Measurements from ENCODE around the gene WNT2B. TPM values are rescaled to one million over a fixed set of nuclear protein-coding genes. Genes with fewer than 3 reads are reported as not detected.

The WNT2B gene
- total and polyA plus RNA-seq, 9 of the 15 experiments (the other 6 are each of a cell fraction or from before 2014, with no cell fraction given), result 0.02 to 0.06 (median 0.04) TPM; not detected in 3

- no peak for TF ChIP-seq ZMIZ1 (IDR thresholded peaks at IDR 0.05; ENCODE audit: low read depth in 2 of 2, low read length in 2 of 2)
- TF ChIP-seq CEBPZ (IDR thresholded peaks at IDR 0.05; ENCODE audit: borderline replicate concordance, low read depth, low read length), result no peak
- TF ChIP-seq ZBTB43 (CRISPR knock-in tag; IDR thresholded peaks at IDR 0.05), result peak; percentile 72; the same call in 1 of the 2 replicates
- TF ChIP-seq ZSCAN32 (CRISPR knock-in tag; IDR thresholded peaks at IDR 0.05), result no peak
- TF ChIP-seq ZNF165 (CRISPR knock-in tag; IDR thresholded peaks at IDR 0.05; ENCODE audit: borderline replicate concordance), result no peak
- TF ChIP-seq KAT7 (CRISPR knock-in tag; IDR thresholded peaks at IDR 0.05; ENCODE audit: borderline replicate concordance), result no peak
- TF ChIP-seq NUFIP1 (IDR thresholded peaks at IDR 0.05; ENCODE audit: partially characterized antibody), result no peak
- 0 out of 2 replicates have a peak, but pooled peaks have one; percentile 38 for TF ChIP-seq MITF (IDR thresholded peaks at IDR 0.05)
- 0 out of 2 replicates have a peak, but pooled peaks have one; percentile 49 for TF ChIP-seq DPF2 (IDR thresholded peaks at IDR 0.05)
- TF ChIP-seq SLC30A9 (CRISPR knock-in tag; IDR thresholded peaks at IDR 0.05), result no peak
- no peak for TF ChIP-seq GTF2E2 (tag; IDR thresholded peaks at IDR 0.05)
- no peak for TF ChIP-seq ZNF609 (CRISPR knock-in tag; IDR thresholded peaks at IDR 0.05; ENCODE audit: borderline replicate concordance)
These were observed 42.6 kb upstream of the WNT2B start (continued) for GRCh38 chr1:112466078-112466660.

Data from K562 (cell line).